Endothelial cell of umbilical vein (primary cell): ENCODE measurements around the gene RBMS1. TPM values are rescaled to one million over a fixed set of nuclear protein-coding genes. Genes with fewer than 3 reads are reported as not detected.
A peak's percentile ranks its signal among the peaks of the same experiment; 100 is the strongest.

ENCODE experiments used
- BruUV-seq: library from RNA; stranded (reverse); fragments of 400-500 nt; replicated peaks from 2 replicates; lab custom pipeline; 2021; lab: Mats Ljungman, UMichigan
- CTCF ChIA-PET: fragments of 300-600, 350-600 bp; sonication (Branson Sonifier 250); formaldehyde crosslinking; loops from one replicate; lab custom pipeline; 2021; ENCODE audit warnings: antibody characterized with exemption, inconsistent platforms; lab: Charles Lee
- POLR2A ChIA-PET: fragments of 300-600, 350-600 bp; sonication (Branson Sonifier 250); formaldehyde crosslinking; loops from one replicate; lab custom pipeline; 2021; ENCODE audit warnings: antibody characterized with exemption, inconsistent platforms; lab: Charles Lee
- DNase-seq: peaks from one replicate; pipeline ENCODE4 v3.0.0-alpha.2; 2011; ENCODE audit warnings: low read depth, low spot score
- FAIRE-seq: peaks from 2 replicates; lab custom pipeline; 2011; peaks lifted over from hg19 to GRCh38; lab: Jason Lieb, UNC
- H2AFZ ChIP-seq: 2 replicates; pipeline ENCODE4 v1.6.0; 2012; ENCODE audit warnings: low read depth, low read length, control low read depth, inconsistent platforms
- H3K27ac ChIP-seq: 2 replicates; pipeline ENCODE4 v1.5.1; 2011; ENCODE audit warnings: low read depth, mild to moderate bottlenecking, control low read depth, low read length, moderate library complexity; ENCODE audit not compliant: insufficient read depth
- H3K27me3 ChIP-seq, 2 experiments: 2 replicates each; pipeline versions ENCODE4 v1.6.0 to v1.6.1; 2011; ENCODE audit warnings: low read length in 2 of 2, mixed read lengths in 1 of 2; ENCODE audit not compliant: control insufficient read depth in 2 of 2, insufficient read depth in 2 of 2
- H3K36me3 ChIP-seq, 2 experiments: 2 replicates in 1 of 2; 3 replicates in 1 of 2; pipeline ENCODE4 v1.5.1; 2011; ENCODE audit warnings: low read length in 2 of 2, mild to moderate bottlenecking in 1 of 2, moderate library complexity in 1 of 2; ENCODE audit not compliant: control insufficient read depth in 2 of 2, insufficient read depth in 2 of 2; ENCODE audit errors: extremely low read depth in 1 of 2
- H3K4me1 ChIP-seq: 3 replicates; pipeline ENCODE4 v1.5.1; 2011; ENCODE audit warnings: mild to moderate bottlenecking, low read length; ENCODE audit not compliant: control insufficient read depth, insufficient read depth; ENCODE audit errors: extremely low read depth
- H3K4me2 ChIP-seq: 2 replicates; pipeline ENCODE4 v1.6.1; 2011; ENCODE audit warnings: low read length, control low read depth, mixed read lengths; ENCODE audit not compliant: insufficient read depth
- H3K4me3 ChIP-seq, 3 experiments: fragments of 200-600 bp in 1 of 3; sonication (generic), shearing (Covaris generic) in 1 of 3; replicated peaks in 1 of 3; 2 replicates each; pipeline ENCODE4 v1.5.1; 2011 to 2016; ENCODE audit warnings: control low read depth in 3 of 3, low read length in 3 of 3, mild to moderate bottlenecking in 2 of 3, inconsistent platforms in 1 of 3, low read depth in 1 of 3, moderate library complexity in 1 of 3; ENCODE audit not compliant: insufficient read depth in 1 of 3
- H3K79me2 ChIP-seq: 2 replicates; pipeline ENCODE4 v1.6.0; 2012; ENCODE audit warnings: low read length, inconsistent platforms; ENCODE audit not compliant: control insufficient read depth, insufficient read depth
- H3K9ac ChIP-seq: replicated peaks from 2 replicates; pipeline ENCODE3; 2011; ENCODE audit warnings: low read length, control low read depth; ENCODE audit not compliant: insufficient read depth; ENCODE audit errors: extremely low read depth
- H3K9me1 ChIP-seq: replicated peaks from 3 replicates; pipeline ENCODE4 v1.6.0; 2011; ENCODE audit warnings: mild to moderate bottlenecking, low read length; ENCODE audit not compliant: control insufficient read depth, insufficient read depth; ENCODE audit errors: extremely low read depth
- H3K9me3 ChIP-seq: replicated peaks from 2 replicates; pipeline ENCODE4 v1.5.1; 2012; ENCODE audit warnings: low read length, inconsistent platforms; ENCODE audit not compliant: control insufficient read depth, insufficient read depth
- H4K20me1 ChIP-seq: replicated peaks from 2 replicates; pipeline ENCODE3; 2011; ENCODE audit warnings: mild to moderate bottlenecking, low read length; ENCODE audit not compliant: control insufficient read depth, insufficient read depth; ENCODE audit errors: extremely low read depth
- CTCF ChIP-seq, 2 donors: IDR thresholded peaks; 1 replicate in 1 of 2; 2 replicates in 1 of 2; pipeline ENCODE4 v1.5.1; 2011; ENCODE audit warnings: low read length in 2 of 2, mild to moderate bottlenecking in 2 of 2, moderate library complexity in 2 of 2, control low read depth in 1 of 2, inconsistent platforms in 1 of 2, low read depth in 1 of 2; ENCODE audit not compliant: insufficient read depth in 1 of 2; ENCODE audit errors: extremely low read depth in 1 of 2
- EZH2 ChIP-seq: IDR thresholded peaks from 2 replicates; pipeline ENCODE4 v1.6.1; 2012; ENCODE audit warnings: borderline replicate concordance, low read depth, mild to moderate bottlenecking, moderate library complexity, low read length, inconsistent platforms; ENCODE audit not compliant: severe bottlenecking
- FOS ChIP-seq: IDR thresholded peaks from 2 replicates; pipeline ENCODE4 v1.6.1; 2011; ENCODE audit warnings: mild to moderate bottlenecking, low read length, moderate library complexity, borderline replicate concordance; ENCODE audit not compliant: insufficient read depth
- GATA2 ChIP-seq: IDR thresholded peaks from 2 replicates; pipeline ENCODE4 v1.7.0; 2011; ENCODE audit warnings: low read depth, mild to moderate bottlenecking, moderate library complexity, mixed read lengths, low read length; ENCODE audit not compliant: insufficient read length, insufficient read depth
- JUN ChIP-seq: IDR thresholded peaks from 2 replicates; pipeline ENCODE4 v1.6.1; 2011; ENCODE audit warnings: borderline replicate concordance, low read depth; ENCODE audit not compliant: insufficient read length, insufficient read depth
- MYC ChIP-seq: IDR thresholded peaks from one replicate; pipeline ENCODE4 v1.6.1; 2011; ENCODE audit warnings: mild to moderate bottlenecking, low read depth, low read length
- POLR2A ChIP-seq: IDR thresholded peaks from 2 replicates; pipeline ENCODE4 v1.6.1; 2012; ENCODE audit warnings: low read depth, mild to moderate bottlenecking, control low read depth, low read length
- POLR2AphosphoS5 ChIP-seq: IDR thresholded peaks from 2 replicates; pipeline ENCODE4 v1.6.1; 2012; ENCODE audit warnings: low read depth, mild to moderate bottlenecking, control low read depth, low read length, moderate library complexity; ENCODE audit not compliant: insufficient read depth
- dilution Hi-C: fragments of 300-500 bp; cut with MboI; formaldehyde crosslinking; loops from one replicate; pipeline ENCODE4 v1.15.0; 2019; ENCODE audit warnings: low sequenced_read_pairs; ENCODE audit not compliant: extremely low pct_ligation_motif_present
- intact Hi-C: fragments of 100-400 bp; cut with micrococcal nuclease; formaldehyde crosslinking; loops from one replicate; pipeline ENCODE4 v1.10.0; 2022
- polyA plus RNA-seq, 4 experiments: library from polyadenylated mRNA; depleted of rRNA in 3 of 4; stranded (reverse) in 3 of 4; unstranded in 1 of 4; fragments of >200 nt; gene quantifications; 2 replicates each; pipeline versions ENCODE4 v1.2.1 to v1.2.3, GENCODE V29; 2011 to 2012; ENCODE audit warnings: missing spikeins in 1 of 4
- total RNA-seq: library from RNA; stranded (reverse); gene quantifications from 2 replicates; pipeline ENCODE4 v1.2.3, GENCODE V29; 2021
- TF ChIP-seq, protein P1 (sequence below): IDR thresholded peaks from 2 replicates; pipeline ENCODE4 v1.6.1; 2011; ENCODE audit not compliant: insufficient read depth, insufficient read length

RBMS1 gene
- total and polyA plus RNA-seq, 2 donors (not counting 3 experiments of a cell fraction or from before 2014, with no cell fraction given), result 60.0 to 93.3 TPM

DNA sequence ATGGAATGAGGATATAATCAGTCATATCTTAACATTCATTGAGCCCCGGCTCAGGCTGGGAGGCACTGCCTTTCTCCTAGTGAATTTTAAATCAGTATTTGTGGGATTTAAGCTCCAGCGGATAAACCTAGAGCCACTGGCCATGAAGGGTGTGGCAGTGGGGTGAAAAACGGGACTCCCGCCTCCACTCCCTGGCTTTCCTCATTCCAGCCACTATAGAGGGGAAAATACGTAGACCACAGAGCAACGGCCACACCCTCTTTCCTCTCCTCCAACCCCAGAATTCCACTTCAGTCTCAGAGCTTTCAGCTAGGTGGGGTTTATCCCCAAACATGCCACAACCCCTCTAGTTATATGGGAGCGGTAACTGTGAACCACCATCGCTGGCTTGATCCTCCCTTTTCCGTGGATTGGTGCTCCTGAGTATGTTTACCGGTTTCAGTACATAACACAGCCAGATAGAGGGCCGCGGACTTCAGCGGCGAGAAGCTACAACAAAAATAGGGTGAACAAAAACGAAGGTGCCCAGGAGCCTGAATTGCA, 223.0 kb downstream of the RBMS1 start:
- Histone ChIP-seq H3K79me2 (no peaks in the 10 kb centered on the region), H3K9ac (peak overlapping the region; percentile 76), H3K9me1 (no peaks in the 10 kb centered on the region), H3K9me3 (no peaks in the 10 kb centered on the region), H4K20me1 (no peaks in the 10 kb centered on the region), H3K27me3 (no peaks in the 10 kb centered on the region), H3K4me3 (peak overlapping the region in 2 of 3 experiments; percentile 34 to 44), H3K4me2 (peak overlapping the region; percentile 79), H3K4me1 (peaks cover 25% of the 10 kb centered on the region), H3K27ac (peak overlapping the region; percentile 93), H2AFZ (peak overlapping the region; percentile 4), H3K36me3 (peaks cover 5 to 10% of the 10 kb centered on the region in 2 experiments)
- CTCF ChIA-PET, result interaction anchor here (0.7 to 3.2 kb wide), 47 partner anchors 8 to 1003 kb away, joined by 3 to 57 read pairs (median 4); no protein-coding TSS in a partner anchor
- TSS peak; percentile 77 for BruUV-seq
- DNase-seq, result peak; percentile 44
- intact Hi-C loops, result loop anchor here (1.0 to 10.0 kb wide), 8 partner anchors 9 to 804 kb away; no protein-coding TSS in a partner anchor
- POLR2A ChIA-PET, result interaction anchor here (1.0 kb wide), 1 partner anchor 9 kb away, joined by 4 read pairs; no protein-coding TSS in a partner anchor
- TF ChIP-seq FOS, result peak; percentile 2
- TF ChIP-seq, protein P1, sequence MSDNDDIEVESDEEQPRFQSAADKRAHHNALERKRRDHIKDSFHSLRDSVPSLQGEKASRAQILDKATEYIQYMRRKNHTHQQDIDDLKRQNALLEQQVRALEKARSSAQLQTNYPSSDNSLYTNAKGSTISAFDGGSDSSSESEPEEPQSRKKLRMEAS, result no peak
- FAIRE-seq, result no peak
- dilution Hi-C loops, result no loop called here

- TSS peak; percentile 11 for BruUV-seq
- H3K4me2 ChIP-seq, result peak overlapping the region; percentile 79
- CTCF ChIA-PET, result interaction anchor here (0.7 to 3.2 kb wide), 48 partner anchors 9 to 1004 kb away, joined by 3 to 57 read pairs (median 4); no protein-coding TSS in a partner anchor
Observed at GRCh38 chr2:160269803-160270570, 223.6 kb downstream of the RBMS1 start.

More at GRCh38 chr2:160269803-160270570, 223.6 kb downstream of the RBMS1 start:
- Histone ChIP-seq H3K27me3 (no peaks in the 10 kb centered on the region), H3K4me3 (peak overlapping the region in 2 of 3 experiments; percentile 34 to 44), H2AFZ (peak overlapping the region; percentile 4), H3K79me2 (no peaks in the 10 kb centered on the region), H3K9ac (peak overlapping the region; percentile 76), H3K36me3 (peaks cover 4% of the 10 kb centered on the region in 2 experiments), H3K4me1 (peaks cover 25% of the 10 kb centered on the region), H3K9me3 (no peaks in the 10 kb centered on the region), H4K20me1 (no peaks in the 10 kb centered on the region), H3K9me1 (no peaks in the 10 kb centered on the region), H3K27ac (peak overlapping the region; percentile 93)
- FAIRE-seq (peak; percentile 64), DNase-seq (peak; percentile 92)
- POLR2A ChIA-PET, result interaction anchor here (0.9 to 1.0 kb wide), 2 partner anchors 10 to 60 kb away, joined by 3 to 4 read pairs; no protein-coding TSS in a partner anchor
- TF ChIP-seq POLR2A (peak; percentile 76), EZH2 (no peak), GATA2 (peak; percentile 80), CTCF (IDR thresholded peaks at IDR 0.05; ENCODE audit: extremely low read depth in 1 of 2, insufficient read depth in 1 of 2, low read depth in 1 of 2, low read length in 2 of 2) (peak; percentile 65 to 79), FOS (peak; percentile 56), POLR2AphosphoS5 (peak; percentile 98), MYC (peak; percentile 26), JUN (peak; percentile 35)
- TF ChIP-seq, protein P1, result peak; percentile 77
- intact Hi-C loops (loop anchor here (1.0 to 10.0 kb wide), 8 partner anchors 9 to 805 kb away; no protein-coding TSS in a partner anchor), dilution Hi-C loops (no loop called here)
